ENCODE data around the gene MEIOC. TPM values are rescaled to one million over a fixed set of nuclear protein-coding genes. Genes with fewer than 3 reads are reported as not detected.

MEIOC gene
- total RNA-seq, 1 experiment from 2014 or later = 3.0 TPM

GRCh38 chr17:44688200-44688599, 31.9 kb downstream of the MEIOC start:
- no peaks in the 10 kb centered on the region for H3K9me3 Mint-ChIP-seq
- Histone ChIP-seq H3T11ph (ENCODE audit: low read length) (no peak overlapping the region), H4K91ac (ENCODE audit: insufficient read length, low read depth, low read length) (no peak overlapping the region), H3K18ac (ENCODE audit: insufficient read length, low read depth, low read length) (no peak overlapping the region), H2BK20ac (ENCODE audit: low read depth, low read length, poor library complexity, severe bottlenecking) (no peak overlapping the region), H3K27ac (ENCODE audit: insufficient read length, low read depth, low read length) (no peak overlapping the region), H3K14ac (ENCODE audit: insufficient read depth, low read length) (no peak overlapping the region), H3K4ac (ENCODE audit: low read depth, low read length) (no peak overlapping the region), H2BK15ac (ENCODE audit: low read depth, low read length) (no peak overlapping the region), H4K8ac (replicated peaks; ENCODE audit: insufficient read length, low read depth, low read length) (no peak overlapping the region), H3K79me2 (ENCODE audit: insufficient read depth, low read length) (peaks cover 5% of the 10 kb centered on the region; the same call in 1 of the 2 replicates), H2BK12ac (ENCODE audit: insufficient read length, low read depth, low read length) (no peak overlapping the region), H3K23ac (ENCODE audit: insufficient read length, low read depth, low read length) (no peak overlapping the region), H3K27me3 (ENCODE audit: insufficient read depth, low read length) (no peaks in the 10 kb centered on the region), H3K23me2 (ENCODE audit: insufficient read length, low read depth, low read length, poor library complexity, severe bottlenecking) (peaks cover 9% of the 10 kb centered on the region), H2BK120ac (ENCODE audit: low read depth, low read length, poor library complexity, severe bottlenecking) (no peak overlapping the region), H3K4me1 (ENCODE audit: insufficient read depth, low read length) (no peaks in the 10 kb centered on the region), H3K56ac (ENCODE audit: insufficient read length, low read depth, low read length) (no peak overlapping the region), H3K9me3 (ENCODE audit: control insufficient read depth, low read depth, low read length) (no peaks in the 10 kb centered on the region), H2AFZ (ENCODE audit: low read length) (no peak overlapping the region), H4K20me1 (ENCODE audit: control insufficient read depth, insufficient read depth, insufficient read length) (no peaks in the 10 kb centered on the region), H2BK5ac (ENCODE audit: insufficient read length, low read length) (no peak overlapping the region), H4K5ac (ENCODE audit: insufficient read length, low read depth, low read length) (no peak overlapping the region), H3K9ac (ENCODE audit: extremely low read depth, insufficient read length, low read length) (no peak overlapping the region), H3K79me1 (ENCODE audit: insufficient read depth, low read depth, low read length, poor library complexity, severe bottlenecking) (peaks cover 2% of the 10 kb centered on the region), H3K4me2 (ENCODE audit: insufficient read depth, insufficient read length, low read length) (peak overlapping the region; percentile 96), H2AK5ac (ENCODE audit: insufficient read length, low read length) (no peak overlapping the region)
- no peak for DNase-seq
- H3K36me3 Mint-ChIP-seq (ENCODE audit: insufficient read depth in 1 of 3, low read depth in 3 of 3) = peaks cover 4 to 27% (median 8%) of the 10 kb centered on the region in 3 experiments; a peak in 6 of 7 replicates
- H3K4me3 Mint-ChIP-seq = peak overlapping the region; percentile 98 to 99; a peak in 4 of 5 replicates
- no peak for TF ChIP-seq CTCF (conservative IDR thresholded peaks at IDR 0.05)
- no CpG with 5 or more reads among the region's 2 CpGs for WGBS (ENCODE audit: extremely low coverage, insufficient read length, low lambda C conversion rate)
- no peaks in the 10 kb centered on the region for H3K27me3 Mint-ChIP-seq (ENCODE audit: low read depth)
- peaks cover 13 to 15% of the 10 kb centered on the region in 2 experiments for H3K4me1 Mint-ChIP-seq
- no peak overlapping the region for H3K27ac Mint-ChIP-seq

Measured in H9 (cell line).